Activated CD4-positive, alpha-beta memory T cell treated with anti-CD3 and anti-CD28 coated beads, Interleukin-2, amount 10 ng/mL, durations not matched to agents 7 days and 5 days (primary cell): ENCODE measurements around the gene TLN1. TPM values are rescaled to one million over a fixed set of nuclear protein-coding genes. Genes with fewer than 3 reads are reported as not detected.

Source experiments
- CTCF ChIA-PET: fragments of 350-600 bp; sonication (Branson Sonifier 250); formaldehyde crosslinking; loops from one replicate; lab custom pipeline; 2021; ENCODE audit warnings: antibody characterized with exemption, inconsistent platforms; lab: Charles Lee
- POLR2A ChIA-PET: fragments of 350-600 bp; sonication (Branson Sonifier 250); formaldehyde crosslinking; loops from one replicate; lab custom pipeline; 2021; ENCODE audit warnings: antibody characterized with exemption; lab: Charles Lee
- DNase-seq: peaks from one replicate; pipeline ENCODE4 v3.0.0-alpha.2; 2020
- H3K27ac Mint-ChIP-seq: one replicate; pipeline ENCODE4 v1.8.0; 2021; ENCODE audit warnings: mild to moderate bottlenecking, mixed read lengths
- H3K27me3 Mint-ChIP-seq: one replicate; pipeline ENCODE4 v1.8.0; 2021; ENCODE audit warnings: mixed read lengths
- H3K36me3 Mint-ChIP-seq: one replicate; pipeline ENCODE4 v1.8.0; 2021; ENCODE audit warnings: low read depth, mixed read lengths
- H3K4me1 Mint-ChIP-seq: one replicate; pipeline ENCODE4 v1.8.0; 2021; ENCODE audit warnings: mixed read lengths
- H3K4me3 Mint-ChIP-seq: one replicate; pipeline ENCODE4 v1.8.0; 2021; ENCODE audit warnings: mild to moderate bottlenecking, mixed read lengths
- H3K9me3 Mint-ChIP-seq: one replicate; pipeline ENCODE4 v1.8.0; 2021; ENCODE audit warnings: mixed read lengths
- total RNA-seq, 2 experiments: library from RNA; stranded (reverse); gene quantifications; one replicate each; pipeline ENCODE4 v1.2.3, GENCODE V29; 2021

Gene TLN1
- total RNA-seq, 2 experiments from 2014 or later = 341 to 354 TPM

- H3K27ac Mint-ChIP-seq = no peak overlapping the region
- peaks cover 36% of the 10 kb centered on the region for H3K36me3 Mint-ChIP-seq
- POLR2A ChIA-PET = interaction anchor here (1.0 kb wide), 1 partner anchor 95 kb away, joined by 3 read pairs; no protein-coding TSS in a partner anchor
Measured at GRCh38 chr9:35753466-35753865, 21.5 kb upstream of the TLN1 start.

GRCh38 chr9:35750256-35750531, 18.2 kb upstream of the TLN1 start:
- Mint-ChIP-seq H3K27me3 (no peaks in the 10 kb centered on the region), H3K36me3 (peaks cover 37% of the 10 kb centered on the region), H3K4me1 (peaks cover 47% of the 10 kb centered on the region), H3K9me3 (no peaks in the 10 kb centered on the region), H3K4me3 (peak overlapping the region; percentile 94), H3K27ac (peak overlapping the region; percentile 91)
- no peak for DNase-seq
- ChIA-PET POLR2A (interaction anchor here (0.6 to 7.0 kb wide), 8 partner anchors 8 to 146 kb away, joined by 3 to 117 read pairs (median 7); partner anchors contain the start of genes CREB3, SIT1, TESK1 and TLN1), CTCF (interaction anchor here (1.1 to 6.2 kb wide), 7 partner anchors 13 to 146 kb away, joined by 4 to 98 read pairs (median 11); partner anchors contain the start of genes CCDC107, CREB3, HINT2 and RMRP)

More at GRCh38 chr9:35753466-35753865, 21.5 kb upstream of the TLN1 start:
- no peaks in the 10 kb centered on the region for H3K27me3 Mint-ChIP-seq
- no peak for DNase-seq
- no peak overlapping the region for H3K4me3 Mint-ChIP-seq
- no peaks in the 10 kb centered on the region for H3K9me3 Mint-ChIP-seq
- CTCF ChIA-PET = no interaction called here
- peaks cover 41% of the 10 kb centered on the region for H3K4me1 Mint-ChIP-seq

GRCh38 chr9:35749515-35750255, 17.7 kb upstream of the TLN1 start:
- CTCF ChIA-PET = interaction anchor here (1.0 to 6.2 kb wide), 11 partner anchors 9 to 146 kb away, joined by 3 to 98 read pairs (median 5); partner anchors contain the start of genes CCDC107, CREB3, HINT2 and RMRP
- POLR2A ChIA-PET = interaction anchor here (0.6 to 7.0 kb wide), 15 partner anchors 8 to 150 kb away, joined by 3 to 117 read pairs (median 7); partner anchors contain the start of genes ARHGEF39, CREB3, SIT1 and SPAG8
- no peaks in the 10 kb centered on the region for H3K9me3 Mint-ChIP-seq

GRCh38 chr9:35748858-35749514, 17.0 kb upstream of the TLN1 start, which contains the start of the genes GBA2 and RGP1:
GBA2 (minus strand) TSS chr9:35749228; CDS start chr9:35748704, 524 bp downstream.
RGP1 (plus strand) TSS chr9:35749287; CDS start chr9:35749756, 469 bp downstream.
- Mint-ChIP-seq H3K27me3 (no peaks in the 10 kb centered on the region), H3K36me3 (peaks cover 45% of the 10 kb centered on the region), H3K9me3 (no peaks in the 10 kb centered on the region), H3K4me3 (peak within 1 kb of the TSS; percentile 94), H3K27ac (peak within 1 kb of the TSS; percentile 91), H3K4me1 (peaks cover 52% of the 10 kb centered on the region)
- DNase-seq = peak; percentile 76
- CTCF ChIA-PET = interaction anchor here (0.9 to 6.2 kb wide), 18 partner anchors 9 to 145 kb away, joined by 3 to 98 read pairs (median 6); partner anchors contain the start of genes CCDC107, CREB3, HINT2 and RMRP
- POLR2A ChIA-PET = interaction anchor here (0.7 to 7.0 kb wide), 21 partner anchors 8 to 669 kb away, joined by 3 to 117 read pairs (median 7); partner anchors contain the start of genes ARHGEF39, CCDC107, CLTA and CREB3

More at GRCh38 chr9:35749515-35750255, 17.7 kb upstream of the TLN1 start:
- Mint-ChIP-seq H3K27me3 (no peaks in the 10 kb centered on the region), H3K4me1 (peaks cover 49% of the 10 kb centered on the region), H3K36me3 (peaks cover 39% of the 10 kb centered on the region), H3K4me3 (peak overlapping the region; percentile 94), H3K27ac (peak overlapping the region; percentile 91)
- peak; percentile 68 for DNase-seq

- Mint-ChIP-seq H3K36me3 (peaks cover 45% of the 10 kb centered on the region), H3K4me1 (peaks cover 54% of the 10 kb centered on the region), H3K27me3 (no peaks in the 10 kb centered on the region), H3K27ac (peak overlapping the region; percentile 81), H3K9me3 (no peaks in the 10 kb centered on the region), H3K4me3 (peak overlapping the region; percentile 88)
- DNase-seq = no peak
- POLR2A ChIA-PET = interaction anchor here (0.9 to 7.0 kb wide), 20 partner anchors 8 to 668 kb away, joined by 3 to 117 read pairs (median 7); partner anchors contain the start of genes ARHGEF39, CCDC107, CLTA and CREB3
- CTCF ChIA-PET = interaction anchor here (0.9 to 6.2 kb wide), 16 partner anchors 8 to 145 kb away, joined by 3 to 98 read pairs (median 8); partner anchors contain the start of genes CCDC107, CREB3, HINT2 and RMRP
Measured at GRCh38 chr9:35748242-35748857, 16.4 kb upstream of the TLN1 start.

- no peak for DNase-seq
- H3K36me3 Mint-ChIP-seq = peaks cover 46% of the 10 kb centered on the region
- H3K9me3 Mint-ChIP-seq = no peaks in the 10 kb centered on the region
- H3K4me3 Mint-ChIP-seq = peak overlapping the region; percentile 88
- ChIA-PET POLR2A (interaction anchor here (3.2 to 7.0 kb wide), 3 partner anchors 8 to 100 kb away, joined by 15 to 117 read pairs (median 20); partner anchors contain the start of genes CREB3 and TLN1), CTCF (interaction anchor here (1.6 to 6.2 kb wide), 5 partner anchors 9 to 79 kb away, joined by 4 to 98 read pairs (median 28); partner anchors contain the start of genes CREB3 and TLN1)
- H3K4me1 Mint-ChIP-seq = peaks cover 67% of the 10 kb centered on the region
- H3K27me3 Mint-ChIP-seq = no peaks in the 10 kb centered on the region
- H3K27ac Mint-ChIP-seq = no peak overlapping the region
Measured at GRCh38 chr9:35746583-35746982, 14.6 kb upstream of the TLN1 start.

GRCh38 chr9:35745569-35745968, 13.6 kb upstream of the TLN1 start:
- POLR2A ChIA-PET = interaction anchor here (1.0 to 7.0 kb wide), 2 partner anchors 11 to 16 kb away, joined by 3 to 117 read pairs; partner anchors contain the start of genes CREB3 and TLN1
- peak overlapping the region; percentile 11 for H3K4me3 Mint-ChIP-seq

GRCh38 chr9:35743880-35744518, 12.0 kb upstream of the TLN1 start:
- Mint-ChIP-seq H3K9me3 (no peaks in the 10 kb centered on the region), H3K4me1 (peaks cover 52% of the 10 kb centered on the region), H3K27ac (no peak overlapping the region), H3K4me3 (no peak overlapping the region), H3K36me3 (peaks cover 53% of the 10 kb centered on the region), H3K27me3 (no peaks in the 10 kb centered on the region)
- no peak for DNase-seq
- ChIA-PET POLR2A (interaction anchor here (1.7 to 7.0 kb wide), 2 partner anchors 14 to 94 kb away, joined by 5 to 117 read pairs; partner anchors contain the start of genes CREB3 and TLN1), CTCF (interaction anchor here (0.9 to 6.2 kb wide), 3 partner anchors 8 to 14 kb away, joined by 3 to 76 read pairs (median 8); partner anchors contain the start of genes CREB3 and TLN1)

More at GRCh38 chr9:35745569-35745968, 13.6 kb upstream of the TLN1 start:
- H3K36me3 Mint-ChIP-seq = peaks cover 48% of the 10 kb centered on the region
- peaks cover 62% of the 10 kb centered on the region for H3K4me1 Mint-ChIP-seq
- CTCF ChIA-PET = interaction anchor here (0.7 to 6.2 kb wide), 9 partner anchors 9 to 557 kb away, joined by 3 to 98 read pairs (median 3); partner anchors contain the start of genes CREB3 and TLN1
- H3K9me3 Mint-ChIP-seq = no peaks in the 10 kb centered on the region
- no peaks in the 10 kb centered on the region for H3K27me3 Mint-ChIP-seq
- no peak overlapping the region for H3K27ac Mint-ChIP-seq
- DNase-seq = no peak

GRCh38 chr9:35743452-35743851, 11.5 kb upstream of the TLN1 start:
- Mint-ChIP-seq H3K27ac (no peak overlapping the region), H3K4me1 (peaks cover 52% of the 10 kb centered on the region), H3K36me3 (peaks cover 58% of the 10 kb centered on the region), H3K4me3 (no peak overlapping the region), H3K9me3 (no peaks in the 10 kb centered on the region), H3K27me3 (no peaks in the 10 kb centered on the region)
- DNase-seq = no peak
- ChIA-PET CTCF (interaction anchor here (2.0 kb wide), 1 partner anchor 13 kb away, joined by 8 read pairs; no protein-coding TSS in a partner anchor), POLR2A (interaction anchor here (1.7 to 7.0 kb wide), 2 partner anchors 14 to 94 kb away, joined by 5 to 117 read pairs; partner anchors contain the start of genes CREB3 and TLN1)

GRCh38 chr9:35741740-35742139, 9.7 kb upstream of the TLN1 start:
- ChIA-PET POLR2A (interaction anchor here (0.9 to 1.8 kb wide), 2 partner anchors 8 to 10 kb away, joined by 3 to 8 read pairs; partner anchors contain the start of genes CREB3 and TLN1), CTCF (interaction anchor here (0.8 to 1.6 kb wide), 4 partner anchors 13 to 45 kb away, joined by 3 to 4 read pairs (median 4); no protein-coding TSS in a partner anchor)
- no peak for DNase-seq
- Mint-ChIP-seq H3K4me3 (no peak overlapping the region), H3K4me1 (peaks cover 38% of the 10 kb centered on the region), H3K36me3 (peaks cover 69% of the 10 kb centered on the region), H3K9me3 (no peaks in the 10 kb centered on the region), H3K27me3 (no peaks in the 10 kb centered on the region), H3K27ac (peak overlapping the region; percentile 33)

GRCh38 chr9:35740243-35740642, 8.2 kb upstream of the TLN1 start:
- ChIA-PET CTCF (interaction anchor here (0.9 to 1.0 kb wide), 2 partner anchors 9 to 16 kb away, joined by 4 read pairs; partner anchors contain the start of gene RGP1), POLR2A (interaction anchor here (1.2 kb wide), 1 partner anchor 142 kb away, joined by 4 read pairs; no protein-coding TSS in a partner anchor)
- Mint-ChIP-seq H3K4me1 (peaks cover 34% of the 10 kb centered on the region), H3K27me3 (no peaks in the 10 kb centered on the region), H3K27ac (no peak overlapping the region), H3K4me3 (no peak overlapping the region), H3K36me3 (peaks cover 76% of the 10 kb centered on the region), H3K9me3 (no peaks in the 10 kb centered on the region)
- no peak for DNase-seq
